DMS 273 treated with DMSO at 0.1 percent for 48 hours (cell line): ENCODE results near the gene TMEM271.
A peak's percentile ranks its signal among the peaks of the same experiment; 100 is the strongest.
"Not testable (repeated sequence)": the region's sequence is repeated elsewhere in the genome, so short reads cannot be mapped to it uniquely, and the experiment has no call there.

ENCODE experiments used
- DNase-seq: peaks from one replicate; lab custom pipeline; 2025; lab: John Stamatoyannopoulos, UW

TMEM271 gene

GRCh38 chr4:610411-611261 is 34.5 kb upstream of the TMEM271 start:
- peak; percentile 45 for DNase-seq

GRCh38 chr4:609400-610050 is 33.4 kb upstream of the TMEM271 start:
- no peak for DNase-seq

GRCh38 chr4:608236-608635 is 32.1 kb upstream of the TMEM271 start:
- DNase-seq = no peak

GRCh38 chr4:605702-606425 is 29.8 kb upstream of the TMEM271 start:
- no peak for DNase-seq

- no peak for DNase-seq
Observed at GRCh38 chr4:604131-604530, 28.0 kb upstream of the TMEM271 start.

- no peak for DNase-seq
Observed at GRCh38 chr4:602559-602942, 26.5 kb upstream of the TMEM271 start.

GRCh38 chr4:601612-602558 is 25.8 kb upstream of the TMEM271 start:
- no peak for DNase-seq

GRCh38 chr4:600850-601515 is 24.9 kb upstream of the TMEM271 start:
- DNase-seq = no peak

GRCh38 chr4:600166-600565 is 24.1 kb upstream of the TMEM271 start:
- no peak for DNase-seq

- DNase-seq = no peak
Observed at GRCh38 chr4:598925-599324, 22.8 kb upstream of the TMEM271 start.

GRCh38 chr4:592825-593520 is 16.9 kb upstream of the TMEM271 start:
- DNase-seq = no peak

GRCh38 chr4:592178-592577 is 16.1 kb upstream of the TMEM271 start:
- not testable (repeated sequence) for DNase-seq

- no peak for DNase-seq
Observed at GRCh38 chr4:590313-590841, 14.3 kb upstream of the TMEM271 start.

GRCh38 chr4:589219-589963 is 13.3 kb upstream of the TMEM271 start:
- no peak for DNase-seq

- no peak for DNase-seq
Observed at GRCh38 chr4:588351-588849, 12.3 kb upstream of the TMEM271 start.

- no peak for DNase-seq
Observed at GRCh38 chr4:587671-588350, 11.7 kb upstream of the TMEM271 start.

- DNase-seq = no peak
Observed at GRCh38 chr4:583820-584219, 7.7 kb upstream of the TMEM271 start.

GRCh38 chr4:581753-582361 is 5.8 kb upstream of the TMEM271 start:
- DNase-seq = no peak
